M059J (cell line): ENCODE measurements around the gene OR11L1. TPM values are rescaled to one million over a fixed set of nuclear protein-coding genes. Genes with fewer than 3 reads are reported as not detected.

ENCODE experiments used
- DNase-seq: peaks from one replicate; pipeline ENCODE4 v3.0.0-alpha.2; 2012; ENCODE audit warnings: low read depth
- total RNA-seq: library from RNA; depleted of rRNA; stranded (reverse); fragments of >200 nt; shearing (Covaris generic); gene quantifications from 2 replicates; pipeline ENCODE4 v1.2.3, GENCODE V29; 2014; rRNA removed

Gene OR11L1
- total RNA-seq, 1 experiment from 2014 or later, result not detected

- DNase-seq, result no peak
Observed at GRCh38 chr1:247797518-247797917, 44.2 kb downstream of the OR11L1 start.

Other genes starting within 250 kb of the OR11L1 start
- gene OR2G3, start 236.3 kb downstream of the OR11L1 start, total RNA-seq, result not detected in 2 replicates
- not detected in 2 replicates for gene OR13G1, start 162.2 kb downstream of the OR11L1 start, total RNA-seq
- not detected in 2 replicates for gene OR6F1, start 125.2 kb downstream of the OR11L1 start, total RNA-seq
- gene OR14K1, start 103.3 kb downstream of the OR11L1 start, total RNA-seq, result not detected in 2 replicates
- gene OR14A2, start 93.8 kb downstream of the OR11L1 start, total RNA-seq, result not detected in 2 replicates
- gene OR1C1, start 81.3 kb downstream of the OR11L1 start, total RNA-seq, result not detected in 2 replicates
- not detected in 2 replicates for gene OR14A16, start 17.8 kb downstream of the OR11L1 start, total RNA-seq
- not detected in 2 replicates for gene TRIM58, start 15.3 kb upstream of the OR11L1 start, total RNA-seq
- gene OR2W3, start 53.7 kb upstream of the OR11L1 start, total RNA-seq, result not detected in 2 replicates
- not detected in 2 replicates for gene OR2T8, start 78.4 kb upstream of the OR11L1 start, total RNA-seq
- gene OR2AJ1, start 83.0 kb upstream of the OR11L1 start, total RNA-seq, result not detected in 2 replicates
- gene OR2L8, start 107.0 kb upstream of the OR11L1 start, total RNA-seq, result not detected in 2 replicates
- not detected in 2 replicates for gene OR2AK2, start 123.3 kb upstream of the OR11L1 start, total RNA-seq
- not detected in 2 replicates for gene OR2L5, start 171.8 kb upstream of the OR11L1 start, total RNA-seq
- not detected in 2 replicates for gene OR2L2, start 188.2 kb upstream of the OR11L1 start, total RNA-seq
- gene OR2L3, start 204.9 kb upstream of the OR11L1 start, total RNA-seq, result not detected in 2 replicates